Urothelium cell line (cell line): ENCODE measurements around the gene WT1.

Experiments
- DNase-seq: peaks from one replicate; pipeline ENCODE4 v3.0.0; 2011; ENCODE audit warnings: low spot score, mixed read lengths
- FAIRE-seq: peaks from 2 replicates; lab custom pipeline; 2011; peaks lifted over from hg19 to GRCh38; lab: Jason Lieb, UNC

WT1 gene

DNA sequence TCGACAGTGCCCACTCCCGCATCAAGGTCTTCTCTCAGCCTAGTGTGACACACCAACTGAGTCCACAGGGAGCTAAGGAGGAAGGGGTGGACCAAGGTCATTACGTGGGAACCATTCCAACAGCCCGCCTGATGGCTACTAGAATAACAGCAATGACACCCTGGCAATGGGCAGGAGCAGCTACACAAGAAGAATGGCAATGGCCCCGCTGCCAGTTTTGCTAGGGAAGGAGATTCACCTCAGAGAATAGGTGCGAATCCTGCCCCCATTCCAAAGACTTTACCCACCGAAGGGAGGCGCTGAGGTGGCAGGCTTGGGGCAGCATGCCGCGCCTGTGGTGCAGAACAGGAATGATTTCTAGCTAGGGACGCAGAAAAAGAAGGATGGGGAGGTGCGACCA is 9.1 kb downstream of the WT1 start:
- FAIRE-seq (no peak), DNase-seq (no peak)

DNA sequence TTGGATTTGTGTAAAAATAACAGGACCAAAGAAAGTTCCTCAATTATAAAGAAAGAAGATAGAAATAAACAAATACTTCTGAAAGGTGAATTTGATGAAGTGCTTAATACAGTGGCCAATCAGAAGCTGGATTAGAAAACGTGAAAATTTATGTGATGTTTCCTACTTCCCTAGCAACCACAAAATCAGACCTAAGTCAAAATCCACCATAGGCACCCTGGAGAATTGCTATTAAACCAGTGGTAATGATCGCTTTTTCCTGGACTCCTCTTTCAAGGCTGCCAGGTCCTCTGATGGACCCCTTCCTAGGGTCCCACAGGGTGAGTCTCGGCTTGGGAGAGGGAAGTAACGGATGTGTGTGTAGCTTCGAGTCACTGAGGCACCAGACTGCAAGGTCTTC is 9.6 kb downstream of the WT1 start:
- FAIRE-seq = no peak
- no peak for DNase-seq

DNA sequence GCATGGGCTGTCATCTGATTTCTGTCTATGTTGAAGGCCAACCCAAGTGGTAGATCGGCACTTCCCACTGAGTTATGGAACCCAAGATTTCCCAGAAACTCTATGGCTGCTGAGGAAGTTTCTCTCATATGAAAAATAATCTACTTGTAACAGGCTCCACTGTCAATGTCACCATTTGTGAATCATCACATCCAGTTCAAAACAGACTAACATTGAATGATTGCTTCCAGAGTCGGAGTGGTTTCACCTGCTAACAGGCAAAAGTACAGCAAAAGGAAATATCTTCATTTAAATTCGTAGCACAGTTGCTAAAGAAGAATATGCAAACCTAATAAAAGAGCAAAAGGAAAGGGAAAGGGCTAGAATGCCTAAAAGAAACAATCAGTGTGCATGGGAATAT is 12.8 kb downstream of the WT1 start:
- FAIRE-seq (no peak), DNase-seq (no peak)

DNA sequence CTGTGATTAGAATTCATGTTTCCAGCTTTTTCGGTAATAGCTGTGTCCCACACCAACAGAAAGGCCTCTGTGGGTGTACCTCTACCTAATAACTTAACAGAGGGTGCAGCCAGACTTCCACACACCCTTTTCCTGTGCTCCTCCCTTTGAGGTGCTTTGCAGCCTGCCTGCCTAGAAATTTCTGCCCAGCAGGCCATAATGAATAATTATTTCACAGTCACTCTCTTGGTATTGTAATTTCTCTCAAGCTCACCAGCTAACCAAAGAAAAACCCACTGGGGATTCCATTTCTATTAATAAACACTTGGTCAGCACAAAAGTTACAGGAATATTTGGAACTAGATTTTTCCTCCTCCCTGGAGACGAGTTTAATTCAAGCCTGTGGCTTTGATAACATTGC is 13.3 kb downstream of the WT1 start:
- DNase-seq = no peak
- FAIRE-seq = no peak

DNA sequence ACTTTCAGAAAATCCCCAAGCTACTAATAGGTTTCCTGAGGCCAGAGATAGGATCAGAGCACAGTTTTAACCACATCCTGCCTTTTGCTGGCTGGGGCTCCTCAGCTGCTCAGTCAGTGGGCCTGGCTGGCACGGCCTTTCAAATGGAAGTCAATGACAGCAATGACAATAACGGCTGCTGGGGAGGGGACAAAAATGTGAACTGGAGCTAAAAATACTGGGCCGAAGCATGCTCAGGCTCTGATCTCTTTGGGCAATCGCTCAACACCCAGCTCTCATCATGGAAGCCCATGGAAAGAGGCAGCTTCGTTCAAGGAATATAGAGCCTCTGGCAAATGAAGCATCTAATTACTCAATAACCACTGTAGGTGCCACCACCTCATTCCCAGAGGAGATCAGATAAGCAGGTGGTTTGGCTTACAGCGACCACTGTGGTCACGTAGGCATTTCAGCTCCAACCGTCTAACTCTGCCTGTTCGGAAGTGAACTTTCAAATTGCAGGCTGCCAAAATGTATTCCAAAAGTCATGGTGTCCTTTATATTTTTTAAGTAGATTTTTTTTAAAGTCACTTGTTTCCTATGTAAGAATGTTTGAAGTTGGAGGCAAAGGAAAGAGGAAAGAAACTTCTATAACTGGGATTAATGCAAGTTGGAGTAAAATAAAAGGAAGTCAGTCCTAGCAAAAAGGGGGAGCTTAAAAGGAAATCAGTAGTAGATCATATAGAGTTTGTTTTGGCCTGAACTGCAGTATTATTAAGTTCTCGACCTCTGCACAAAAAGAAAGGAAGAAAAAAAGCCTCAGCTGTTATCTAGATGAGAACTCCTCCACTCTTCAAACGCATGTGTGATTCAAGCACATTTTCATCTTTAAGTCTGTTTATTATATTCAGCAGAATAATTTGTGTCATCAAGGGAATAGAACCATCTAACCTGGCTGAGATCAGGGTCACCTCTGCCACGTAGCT is 14.1 kb downstream of the WT1 start:
- peak; percentile 57 for DNase-seq
- FAIRE-seq = no peak

DNA sequence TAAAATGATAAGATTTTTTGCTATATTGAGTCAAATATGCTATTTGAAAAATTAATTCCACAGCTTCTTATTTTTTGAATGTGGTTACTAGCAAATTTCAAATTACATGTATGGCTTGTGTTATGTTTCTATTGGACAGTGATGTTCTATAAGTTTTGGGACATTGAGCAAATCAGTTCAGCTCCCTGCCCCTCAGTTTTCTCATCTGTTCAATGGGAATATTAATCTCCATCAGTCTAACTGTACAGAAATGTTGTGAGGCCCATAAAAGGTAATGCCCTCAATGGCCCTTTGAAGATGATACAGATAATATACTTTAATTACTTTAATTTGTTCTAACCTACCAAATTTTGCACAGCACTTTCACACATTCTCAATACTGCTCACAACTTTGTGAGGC is 15.2 kb downstream of the WT1 start:
- FAIRE-seq = no peak
- no peak for DNase-seq

DNA sequence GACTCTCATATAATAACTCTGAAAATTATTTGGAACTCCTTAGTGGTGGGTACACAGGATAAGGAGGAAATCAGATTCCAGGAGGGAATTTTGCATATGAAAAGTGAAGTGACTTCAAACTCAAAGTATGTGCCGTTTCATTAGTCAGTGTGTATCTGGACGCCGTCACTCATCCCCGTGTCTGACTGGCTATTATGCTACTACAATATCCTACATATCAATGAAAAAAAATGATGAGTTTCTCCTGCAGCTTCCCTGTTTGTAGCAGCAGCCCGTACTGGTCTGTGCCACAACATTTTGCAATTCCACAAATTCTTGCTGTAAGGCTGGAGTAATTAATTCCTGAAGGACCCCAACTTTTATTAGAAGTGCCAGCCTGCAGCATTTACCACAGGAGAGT is 16.5 kb downstream of the WT1 start:
- no peak for FAIRE-seq
- DNase-seq = no peak

DNA sequence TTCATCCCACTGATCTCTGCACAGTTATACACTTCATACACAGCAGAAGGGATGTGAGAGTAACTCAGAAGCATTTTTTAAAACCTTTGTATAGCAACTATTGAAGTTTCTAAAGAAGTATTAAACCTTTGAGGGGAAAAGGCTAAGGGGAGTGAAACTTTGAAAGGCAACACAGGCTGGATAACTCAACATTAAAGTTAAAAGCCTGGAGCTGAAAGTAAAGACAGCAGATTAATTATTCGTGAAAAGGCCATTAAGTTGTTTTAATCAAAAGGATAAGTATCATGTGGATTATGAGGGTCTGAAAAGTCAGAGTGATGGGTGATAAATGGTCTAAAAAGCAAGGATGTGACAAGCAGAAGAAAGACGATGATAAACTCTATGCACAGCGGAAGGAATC is 17.5 kb downstream of the WT1 start:
- DNase-seq (no peak), FAIRE-seq (no peak)

DNA sequence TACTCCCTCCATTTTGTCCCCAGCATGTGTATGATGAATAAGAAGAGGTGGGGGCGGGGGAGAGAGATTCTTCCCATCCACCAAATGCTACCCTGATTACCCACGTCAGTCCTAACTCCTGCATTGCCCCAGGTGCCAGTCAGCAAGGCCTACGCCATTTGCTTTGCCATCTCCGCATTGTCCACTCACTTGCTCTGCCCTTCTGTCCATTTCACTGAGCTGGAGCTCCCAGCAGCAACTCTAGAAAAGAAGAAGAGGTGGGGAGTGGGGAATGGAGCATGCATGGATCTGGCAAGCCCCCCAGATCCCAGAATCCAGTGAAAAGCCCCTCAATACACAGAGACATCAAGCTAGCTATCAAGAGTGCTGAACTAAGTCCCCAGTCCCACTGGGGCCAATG is 19.0 kb downstream of the WT1 start:
- no peak for FAIRE-seq
- DNase-seq = no peak

DNA sequence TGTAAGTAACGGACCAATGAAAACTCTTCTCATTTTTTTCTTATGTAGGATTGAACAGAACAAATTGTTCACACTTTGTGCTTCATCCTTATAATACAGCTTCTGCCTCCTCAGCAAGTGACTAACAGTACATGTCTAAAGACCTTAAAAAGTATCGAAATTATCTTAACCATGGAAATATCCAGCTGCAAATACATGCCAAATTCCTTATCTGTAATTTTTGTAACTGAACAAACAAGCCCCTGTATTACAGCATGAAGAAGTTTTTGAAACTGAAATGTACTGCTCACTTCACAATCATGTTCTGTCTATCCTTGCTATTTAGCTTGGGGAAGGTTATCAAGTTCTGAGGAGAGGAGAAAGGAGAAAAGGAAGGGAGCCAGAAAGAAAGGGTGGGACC is 20.4 kb downstream of the WT1 start:
- DNase-seq (no peak), FAIRE-seq (no peak)

DNA sequence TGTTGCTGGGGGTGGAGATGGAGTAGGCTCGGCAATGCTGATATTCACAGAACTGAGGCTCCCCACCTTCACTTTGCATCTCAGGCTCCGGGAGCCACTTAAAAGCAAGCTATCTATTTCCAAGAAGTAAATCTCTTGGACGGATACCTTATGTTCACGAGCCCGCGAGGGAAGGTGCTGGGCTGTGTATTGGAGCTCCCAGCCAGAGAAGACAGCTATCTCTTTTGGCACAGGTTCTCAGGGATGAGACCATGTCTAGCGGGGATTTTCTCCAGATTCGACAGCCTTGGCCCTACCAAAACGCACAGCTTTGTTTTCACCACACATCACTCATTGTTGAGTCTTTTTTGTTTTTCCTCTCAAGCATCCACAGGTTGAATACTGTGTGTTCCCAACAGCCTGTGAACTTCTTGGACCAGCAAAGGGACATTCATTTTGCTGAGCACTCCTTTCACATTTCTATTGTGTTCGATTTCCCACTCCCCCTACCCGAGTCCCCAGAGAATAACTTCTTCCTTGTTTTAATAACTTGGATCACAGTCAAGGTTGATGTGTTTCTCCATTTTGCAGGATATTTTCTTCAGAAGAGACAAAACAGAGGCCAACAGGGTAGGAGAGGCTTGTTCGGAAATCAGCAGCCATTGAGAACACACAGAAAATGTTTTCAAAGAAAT is 23.3 kb downstream of the WT1 start:
- DNase-seq (no peak), FAIRE-seq (no peak)

DNA sequence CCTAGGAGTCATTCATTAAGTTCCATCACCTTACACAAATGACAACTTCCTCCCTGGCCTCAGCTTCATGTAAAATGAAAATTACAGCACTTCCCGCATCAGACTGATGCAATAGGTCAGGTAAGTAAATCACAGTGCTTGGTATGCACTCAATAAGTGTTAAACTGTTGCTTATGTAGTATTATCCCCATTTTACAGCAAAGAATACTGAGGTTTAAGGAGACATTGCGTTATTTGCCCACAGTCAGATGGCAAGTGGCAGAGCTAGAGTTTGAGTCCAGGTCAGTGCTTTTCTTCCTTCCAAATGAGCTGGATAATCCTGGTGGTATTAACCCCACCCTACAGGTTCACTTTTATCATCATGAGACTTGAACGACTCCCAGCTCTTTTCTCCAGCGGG is 29.7 kb downstream of the WT1 start:
- DNase-seq (no peak), FAIRE-seq (no peak)

DNA sequence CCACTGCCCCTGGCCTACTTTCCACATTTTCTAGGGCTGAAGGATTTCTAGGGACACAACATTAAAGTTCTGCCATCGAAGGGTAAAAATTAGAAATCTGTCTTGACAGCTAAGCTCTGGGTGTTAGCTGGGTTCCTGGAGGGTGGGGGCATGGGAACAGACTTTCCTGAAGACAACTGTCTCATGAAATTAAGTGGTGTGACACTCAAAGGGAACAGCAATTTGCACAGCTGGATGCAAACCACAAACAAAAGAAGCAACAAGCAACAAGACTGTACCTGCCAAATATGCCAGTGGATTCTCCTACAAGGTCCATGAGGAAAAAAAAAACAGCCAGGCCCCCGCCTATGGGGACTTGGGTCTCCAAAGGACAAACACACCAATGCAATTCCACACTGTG is 32.5 kb downstream of the WT1 start:
- FAIRE-seq (no peak), DNase-seq (no peak)

DNA sequence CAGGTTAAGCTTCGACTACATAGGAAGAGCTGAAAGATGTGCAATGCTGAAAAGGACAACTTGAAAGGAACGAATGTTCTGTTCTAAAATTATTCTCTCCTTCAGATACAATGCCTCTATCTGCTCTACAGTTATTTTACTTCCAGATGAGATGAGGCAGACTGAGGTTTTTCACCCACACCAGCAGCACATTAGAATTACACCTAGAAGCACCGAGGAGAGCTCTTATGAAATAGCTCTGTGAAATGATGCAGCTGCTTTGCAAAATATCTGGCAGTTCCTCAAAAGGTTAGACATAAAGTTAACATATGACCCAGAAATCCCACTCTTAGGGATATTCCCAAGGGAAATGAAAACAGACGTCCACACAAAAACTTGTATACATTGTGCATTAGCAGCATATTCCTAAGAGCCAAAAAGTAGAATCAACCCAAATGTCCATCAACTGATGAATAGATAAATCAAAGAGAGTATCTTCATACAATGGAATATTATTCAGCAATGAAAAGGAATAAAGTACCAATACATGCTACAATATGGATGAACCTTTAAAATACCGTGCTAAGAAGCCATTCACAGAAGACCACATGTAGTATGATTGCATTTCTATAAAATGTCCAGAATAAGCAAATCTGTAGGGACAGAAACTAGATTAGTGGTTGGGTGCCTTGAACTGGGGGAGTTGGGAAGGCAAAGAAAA is 34.5 kb downstream of the WT1 start:
- no peak for FAIRE-seq

DNA sequence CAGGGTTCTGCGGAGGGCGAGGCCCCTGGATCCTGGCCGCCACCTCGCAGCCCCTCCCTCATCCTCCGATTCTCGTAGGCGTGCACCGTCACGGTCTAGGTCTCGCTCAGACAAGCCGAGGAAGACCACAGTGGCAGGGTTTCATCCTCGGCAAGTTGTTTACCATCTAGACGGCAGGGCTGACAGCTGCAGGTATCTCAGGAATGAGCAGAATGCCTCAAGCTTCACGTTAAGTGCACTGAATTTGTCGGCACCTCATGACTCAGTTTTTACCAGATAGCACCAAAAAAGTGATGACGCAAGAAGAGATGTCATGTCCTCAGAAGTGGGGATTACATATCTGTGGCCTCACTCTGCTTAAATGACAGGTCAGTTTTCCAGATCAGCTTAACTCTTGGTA is 35.1 kb downstream of the WT1 start:
- FAIRE-seq (no peak), DNase-seq (peak; percentile 18)

More for the DNA sequence above, 34.5 kb downstream of the WT1 start:
- DNase-seq = no peak

DNA sequence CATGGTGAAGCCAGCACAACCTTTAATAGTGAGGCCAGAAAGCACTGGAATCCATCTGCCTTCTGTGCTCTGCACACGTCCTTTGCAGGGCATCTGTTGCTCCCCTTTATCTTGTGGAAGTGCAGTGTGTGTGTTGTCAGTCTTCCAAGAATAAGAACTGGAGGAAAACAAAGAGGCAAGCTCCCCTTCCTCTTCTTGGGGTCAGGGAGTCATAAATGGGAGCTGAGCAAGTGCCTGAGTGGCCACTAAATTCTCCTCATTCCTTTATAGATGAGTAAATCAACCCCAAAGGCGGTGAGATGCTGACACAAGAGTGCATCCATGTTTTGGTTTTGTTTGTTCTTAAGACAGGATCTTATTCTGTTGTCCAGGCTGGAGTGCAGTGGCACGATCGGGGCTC is 38.3 kb downstream of the WT1 start:
- no peak for FAIRE-seq
- DNase-seq = no peak

DNA sequence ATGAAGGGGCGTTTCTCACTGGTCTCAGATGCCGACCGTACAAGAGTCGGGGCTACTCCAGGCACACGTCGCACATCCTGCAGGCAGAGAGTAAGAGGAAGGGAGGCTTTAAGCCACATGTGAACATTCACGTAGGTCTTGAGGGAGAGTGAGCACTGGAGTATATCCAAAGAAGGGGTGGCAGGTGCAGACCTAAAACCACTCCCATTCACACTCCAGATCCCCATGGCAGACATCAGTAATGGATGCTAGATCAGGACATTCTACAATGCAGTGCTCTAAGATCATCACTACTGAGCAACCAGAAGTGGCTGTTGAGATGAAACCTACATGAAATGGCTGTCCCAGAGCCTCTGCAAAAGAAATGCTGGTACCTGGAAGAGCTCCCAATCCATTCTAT is 39.0 kb downstream of the WT1 start:
- no peak for FAIRE-seq
- no peak for DNase-seq

DNA sequence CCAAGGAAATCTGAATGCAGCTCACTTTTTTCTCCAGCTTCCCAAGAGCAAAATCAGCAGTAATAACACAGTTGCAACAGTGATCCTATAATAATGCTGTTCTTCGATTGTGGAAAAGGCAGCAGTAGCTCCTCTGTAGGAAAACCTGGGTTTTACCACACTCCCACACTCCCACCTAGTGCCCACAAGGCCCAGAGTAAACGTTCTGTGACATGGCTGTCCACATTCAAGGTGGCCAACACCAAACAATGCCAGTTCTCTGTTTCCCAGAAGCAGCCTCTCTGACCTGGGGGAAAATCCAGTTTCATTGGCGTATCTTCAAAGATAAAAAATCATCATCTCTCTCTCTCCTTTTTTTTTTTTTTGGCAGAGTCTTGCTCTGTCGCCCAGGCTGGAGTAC is 40.2 kb downstream of the WT1 start:
- FAIRE-seq (no peak), DNase-seq (no peak)

DNA sequence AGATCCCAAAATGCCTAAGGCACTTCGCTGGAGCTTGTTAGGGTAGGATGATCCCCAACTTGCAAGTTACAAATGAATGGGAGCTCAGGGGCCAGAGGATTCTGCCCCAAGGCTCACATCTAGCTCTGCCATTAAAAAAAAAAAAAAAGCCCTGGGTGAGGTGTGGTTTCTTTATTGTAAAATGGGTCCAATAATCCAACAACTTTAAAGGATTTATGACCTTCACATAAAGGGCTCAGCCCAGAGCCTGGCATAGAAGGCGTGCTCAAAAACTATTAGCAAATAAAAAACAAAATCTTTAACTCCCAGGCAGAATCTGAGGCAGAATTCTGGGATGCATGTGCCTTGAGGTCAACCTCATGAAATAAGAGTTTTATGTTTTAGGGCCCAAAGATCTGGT is 42.5 kb downstream of the WT1 start:
- no peak for FAIRE-seq
- DNase-seq = no peak

DNA sequence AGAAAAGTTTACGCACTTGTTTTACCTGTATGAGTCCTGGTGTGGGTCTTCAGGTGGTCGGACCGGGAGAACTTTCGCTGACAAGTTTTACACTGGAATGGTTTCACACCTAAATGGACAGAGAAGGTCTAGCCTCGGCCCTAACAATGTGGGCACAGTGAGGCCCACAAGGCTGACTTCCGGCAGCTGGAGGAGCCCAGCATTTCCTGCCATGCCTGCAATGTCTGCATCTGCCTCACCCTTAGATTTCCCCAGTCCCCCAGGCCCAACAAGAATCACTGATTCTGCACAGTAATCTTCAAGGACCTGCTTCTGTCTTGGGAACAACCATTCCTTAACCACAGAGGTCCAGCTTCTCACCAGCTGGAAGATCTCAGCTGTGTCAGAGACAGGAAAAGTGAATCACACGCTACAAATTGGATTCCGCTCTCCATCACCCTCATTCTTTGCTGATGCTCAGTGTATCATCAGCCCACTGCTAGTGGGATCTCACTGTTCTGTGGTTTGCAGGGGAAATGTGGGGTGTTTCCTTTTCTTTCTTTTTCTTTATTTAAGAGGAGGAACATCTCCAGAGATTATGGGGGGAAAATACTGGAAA is 43.3 kb downstream of the WT1 start:
- no peak for FAIRE-seq
- no peak for DNase-seq

DNA sequence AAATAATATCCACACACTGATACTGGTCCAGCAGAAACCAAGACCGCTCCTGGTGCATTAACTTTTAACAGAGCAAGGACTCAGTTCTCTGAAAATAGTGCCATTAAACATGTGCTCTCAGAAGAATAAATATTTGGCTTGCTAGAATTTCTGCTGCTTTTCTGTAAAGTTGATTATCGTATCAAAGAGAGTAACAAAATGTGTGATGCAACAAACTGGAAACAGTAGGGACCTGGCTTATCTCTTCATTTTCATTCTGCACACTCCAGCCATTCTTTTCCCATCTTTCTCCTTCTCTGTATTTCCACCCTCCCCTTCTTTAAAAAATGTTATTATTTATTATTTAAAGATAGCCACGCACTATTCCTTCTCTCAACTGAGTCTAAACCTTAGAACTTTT is 43.9 kb downstream of the WT1 start:
- FAIRE-seq = no peak
- DNase-seq = no peak
